GM23338 (cell line): ENCODE measurements around the gene GNLY. TPM values are rescaled to one million over a fixed set of nuclear protein-coding genes. Genes with fewer than 3 reads are reported as not detected.

Experiments
- ATAC-seq: fragments of 200-7000 bp; cut with Tn5 transposase; 3 replicates; pipeline ENCODE4 v1.9.1; 2020
- DNase-seq: peaks from one replicate; pipeline ENCODE4 v3.0.0-alpha.2; 2015; ENCODE audit warnings: low spot score
- H2AFZ ChIP-seq: fragments of 200-600 bp; sonication (generic); 2 replicates; pipeline ENCODE4 v1.8.0; 2016; ENCODE audit warnings: antibody characterized with exemption, mild to moderate bottlenecking, moderate library complexity
- H3F3A ChIP-seq: fragments of 200-600 bp; sonication (generic); replicated peaks from 2 replicates; pipeline ENCODE4 v1.8.0; 2017; ENCODE audit warnings: antibody characterized with exemption, mixed run types, low read depth
- H3K27ac ChIP-seq: fragments of 200-600 bp; sonication (generic); 2 replicates; pipeline ENCODE4 v1.6.1; 2016; ENCODE audit warnings: low read depth
- H3K27me3 ChIP-seq: fragments of 200-600 bp; sonication (generic); 2 replicates; pipeline ENCODE4 v1.8.0; 2016; ENCODE audit warnings: mild to moderate bottlenecking, mixed run types, moderate library complexity; ENCODE audit not compliant: insufficient read depth
- H3K36me3 ChIP-seq: fragments of 200-600 bp; sonication (generic); 2 replicates; pipeline ENCODE4 v1.8.0; 2016; ENCODE audit warnings: mild to moderate bottlenecking; ENCODE audit not compliant: insufficient read depth
- H3K4me1 ChIP-seq: fragments of 200-600 bp; sonication (generic); 2 replicates; pipeline ENCODE4 v1.8.0; 2016; ENCODE audit warnings: mild to moderate bottlenecking, moderate library complexity; ENCODE audit not compliant: insufficient read depth
- H3K4me2 ChIP-seq: fragments of 200-600 bp; sonication (generic); 2 replicates; pipeline ENCODE4 v1.7.1; 2017; ENCODE audit warnings: mixed run types
- H3K4me3 ChIP-seq: fragments of 200-600 bp; sonication (generic); 2 replicates; pipeline ENCODE4 v1.6.1; 2016; ENCODE audit warnings: mixed run types
- H3K79me2 ChIP-seq: fragments of 200-600 bp; sonication (generic); replicated peaks from 2 replicates; pipeline ENCODE4 v1.8.0; 2017; ENCODE audit warnings: mild to moderate bottlenecking; ENCODE audit not compliant: insufficient read depth
- H3K9me2 ChIP-seq: fragments of 200-600 bp; sonication (generic); 2 replicates; pipeline ENCODE4 v1.8.0; 2017; ENCODE audit not compliant: insufficient read depth
- H4K20me1 ChIP-seq: fragments of 200-600 bp; sonication (generic); replicated peaks from 2 replicates; pipeline ENCODE4 v1.8.0; 2017; ENCODE audit warnings: mild to moderate bottlenecking; ENCODE audit not compliant: insufficient read depth
- H3K27ac Mint-ChIP-seq: 2 replicates; pipeline ENCODE4 v1.8.0; 2020; ENCODE audit warnings: inconsistent platforms, mild to moderate bottlenecking, moderate library complexity, mixed read lengths
- H3K27me3 Mint-ChIP-seq: 3 replicates; pipeline ENCODE4 v1.8.0; 2022; ENCODE audit warnings: low read depth, mild to moderate bottlenecking, moderate library complexity, mixed read lengths, inconsistent platforms; ENCODE audit not compliant: insufficient read depth, poor library complexity
- H3K36me3 Mint-ChIP-seq: 3 replicates; pipeline ENCODE4 v1.8.0; 2021; ENCODE audit warnings: low read depth, mild to moderate bottlenecking, inconsistent platforms, moderate library complexity, mixed read lengths
- H3K4me1 Mint-ChIP-seq: 3 replicates; pipeline ENCODE4 v1.8.0; 2020; ENCODE audit warnings: mild to moderate bottlenecking, inconsistent platforms, mixed read lengths
- H3K4me3 Mint-ChIP-seq: 3 replicates; pipeline ENCODE4 v1.8.0; 2021; ENCODE audit warnings: moderate library complexity, mild to moderate bottlenecking, inconsistent platforms, mixed read lengths
- H3K9me3 Mint-ChIP-seq: 3 replicates; pipeline ENCODE4 v1.8.0; 2020; ENCODE audit warnings: moderate library complexity, mild to moderate bottlenecking, inconsistent platforms, mixed read lengths
- CREB1 ChIP-seq: fragments of 250-450 bp; sonication (Bioruptor Pico); IDR thresholded peaks from 2 replicates; pipeline ENCODE4 v1.5.0; 2020; ENCODE audit warnings: low read depth, mild to moderate bottlenecking, moderate library complexity
- CTCF ChIP-seq, 2 experiments: fragments of 200-600 bp in 1 of 2; sonication (generic) in 1 of 2; conservative IDR thresholded peaks; 2 replicates each; pipeline versions ENCODE4 v1.5.1 to v1.6.1; 2016 to 2017; ENCODE audit warnings: antibody characterized with exemption in 2 of 2, low read depth in 2 of 2, mild to moderate bottlenecking in 2 of 2, moderate library complexity in 1 of 2
- ETS1 ChIP-seq: IDR thresholded peaks from 2 replicates; pipeline ENCODE4 v1.6.1; 2016; ENCODE audit warnings: antibody characterized with exemption
- EZH2 ChIP-seq: fragments of 200-600 bp; sonication (generic); IDR thresholded peaks from one replicate; pipeline ENCODE4 v1.8.0; 2017; ENCODE audit warnings: antibody characterized with exemption, mild to moderate bottlenecking, low read depth; ENCODE audit not compliant: unreplicated experiment
- EZH2phosphoT487 ChIP-seq: fragments of 200-600 bp; sonication (generic); IDR thresholded peaks from one replicate; pipeline ENCODE4 v1.8.1; 2018; ENCODE audit warnings: antibody characterized with exemption; ENCODE audit not compliant: unreplicated experiment
- JUNB ChIP-seq: IDR thresholded peaks from one replicate; pipeline ENCODE4 v1.6.1; 2016; ENCODE audit warnings: antibody characterized with exemption; ENCODE audit not compliant: unreplicated experiment
- NANOG ChIP-seq: IDR thresholded peaks from 2 replicates; pipeline ENCODE4 v1.6.1; 2016; ENCODE audit warnings: antibody characterized with exemption, borderline replicate concordance
- POLR2AphosphoS5 ChIP-seq: IDR thresholded peaks from 2 replicates; pipeline ENCODE4 v1.6.1; 2016; ENCODE audit warnings: antibody characterized with exemption, low read depth
- REST ChIP-seq: IDR thresholded peaks from one replicate; pipeline ENCODE4 v1.6.1; 2018; ENCODE audit warnings: antibody characterized with exemption; ENCODE audit not compliant: unreplicated experiment
- STAT1 ChIP-seq: IDR thresholded peaks from one replicate; pipeline ENCODE4 v1.6.1; 2016; ENCODE audit warnings: antibody characterized with exemption; ENCODE audit not compliant: unreplicated experiment
- ZNF114 ChIP-seq: fragments of 250-450 bp; sonication (Bioruptor Pico); IDR thresholded peaks from 2 replicates; pipeline ENCODE4 v1.5.0; 2020; ENCODE audit warnings: mild to moderate bottlenecking, moderate library complexity
- ZNF331 ChIP-seq: fragments of 250-450 bp; sonication (Bioruptor Pico); IDR thresholded peaks from 2 replicates; pipeline ENCODE4 v1.5.0; 2020; ENCODE audit warnings: low read depth, mild to moderate bottlenecking, moderate library complexity
- ZNF462 ChIP-seq: fragments of 250-450 bp; sonication (Bioruptor Pico); IDR thresholded peaks from 2 replicates; pipeline ENCODE4 v1.5.0; 2020; ENCODE audit warnings: mild to moderate bottlenecking, moderate library complexity
- polyA plus RNA-seq: library from polyadenylated mRNA; unstranded; fragments of >200 nt; fragmentation: Nextera tagmentation; extraction: Ambion mirVana; gene quantifications from 2 replicates; pipeline ENCODE4 v1.2.1, GENCODE V29; 2016
- total RNA-seq: library from RNA; depleted of rRNA; stranded (reverse); fragments of >200 nt; shearing (Covaris generic); gene quantifications from 2 replicates; pipeline ENCODE4 v1.2.3, GENCODE V29; 2014

GNLY gene
- total and polyA plus RNA-seq, 2 experiments from 2014 or later = not detected

GRCh38 chr2:85717308-85718008 is 23.3 kb downstream of the GNLY start:
- no peaks in the 10 kb centered on the region for H3F3A ChIP-seq
- H3K4me2 ChIP-seq = no peak overlapping the region
- H3K9me3 Mint-ChIP-seq = no peaks in the 10 kb centered on the region; the same call in 2 of the 3 replicates
- TF ChIP-seq POLR2AphosphoS5 (no peak), STAT1 (no peak), ZNF462 (no peak), NANOG (no peak), ETS1 (no peak), ZNF331 (CRISPR knock-in tag) (no peak), EZH2phosphoT487 (no peak), EZH2 (no peak), CTCF (conservative IDR thresholded peaks at IDR 0.05; ENCODE audit: low read depth in 2 of 2) (no peak), CREB1 (CRISPR knock-in tag) (no peak), REST (no peak), ZNF114 (CRISPR knock-in tag) (no peak), JUNB (no peak)
- H4K20me1 ChIP-seq = no peaks in the 10 kb centered on the region
- H3K27me3 Mint-ChIP-seq = peaks cover 7% of the 10 kb centered on the region
- no peak overlapping the region for H3K27ac ChIP-seq
- no peaks in the 10 kb centered on the region for H3K36me3 ChIP-seq
- no peaks in the 10 kb centered on the region for H3K36me3 Mint-ChIP-seq
- H3K27me3 ChIP-seq = no peaks in the 10 kb centered on the region
- DNase-seq (no peak), ATAC-seq (no peak)
- H3K4me3 Mint-ChIP-seq = no peak overlapping the region
- H3K27ac Mint-ChIP-seq = no peak overlapping the region
- H3K4me1 Mint-ChIP-seq = no peaks in the 10 kb centered on the region
- no peaks in the 10 kb centered on the region for H3K4me1 ChIP-seq
- no peak overlapping the region for H2AFZ ChIP-seq
- H3K4me3 ChIP-seq = no peak overlapping the region
- no peaks in the 10 kb centered on the region for H3K79me2 ChIP-seq
- 0 out of 2 replicates have a peak, but pooled peaks cover 5% of the 10 kb centered on the region for H3K9me2 ChIP-seq
